ENCODE measurements around the gene NUDT17. TPM values are rescaled to one million over a fixed set of nuclear protein-coding genes. Genes with fewer than 3 reads are reported as not detected.
A peak's percentile ranks its signal among the peaks of the same experiment; 100 is the strongest.

NUDT17 gene
- total and polyA plus RNA-seq, 2 of the 8 experiments (the other 6 are each of a cell fraction or from before 2014, with no cell fraction given): 2.7 to 4.1 TPM

DNA sequence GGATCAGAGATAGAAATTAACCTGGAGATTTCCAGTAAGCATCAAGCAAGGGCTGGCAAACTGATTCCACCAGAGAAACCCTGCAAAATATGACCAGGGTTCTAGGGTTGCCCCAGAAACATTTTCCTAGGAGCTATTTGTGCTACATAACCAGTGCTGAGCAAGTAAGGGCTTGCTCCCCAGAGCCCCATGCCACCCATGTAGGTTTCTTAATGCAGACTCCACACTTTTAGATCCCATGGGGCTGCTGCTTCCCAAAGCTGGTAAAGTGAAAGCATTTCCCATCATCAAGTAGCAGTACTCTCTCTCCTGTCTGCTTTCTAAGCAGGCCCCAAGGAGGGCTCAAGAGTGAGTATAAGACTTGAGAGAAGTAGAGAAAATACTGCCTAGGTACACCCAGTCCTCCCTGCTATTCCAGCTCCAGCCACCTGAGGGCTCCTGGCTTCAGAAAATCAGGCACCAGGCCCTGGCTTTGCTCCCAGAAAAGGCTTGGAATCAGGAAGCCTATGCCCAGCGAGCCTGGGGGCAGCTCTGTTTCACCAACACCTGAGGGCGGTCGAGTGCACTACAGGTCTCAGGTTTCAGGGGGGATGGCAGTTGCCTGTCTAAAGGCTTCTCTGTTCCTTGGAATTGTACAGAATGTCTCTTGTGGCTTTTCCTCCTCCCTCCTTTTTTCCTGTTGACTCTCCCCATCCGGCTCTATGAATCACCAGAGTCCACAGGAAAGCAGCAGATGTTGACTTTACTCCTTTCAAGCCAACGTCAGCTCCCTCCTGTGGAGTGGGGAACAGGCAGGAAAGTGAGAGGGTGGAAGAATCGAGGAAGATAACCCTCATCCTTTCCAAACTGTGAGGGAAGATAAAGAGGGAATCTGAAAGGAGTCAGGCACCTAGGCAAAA lies 46.4 kb downstream of the NUDT17 start:
- no peaks in the 10 kb centered on the region for H3K36me3 ChIP-seq (ENCODE audit: control insufficient read depth in 2 of 4, insufficient read depth in 4 of 4, low read length in 3 of 4)
- peak overlapping the region; percentile 57; the same call in 1 of the 2 replicates for H2BK5ac ChIP-seq (ENCODE audit: low read depth, low read length)
- CTCF ChIA-PET (ENCODE audit: partially characterized antibody): interaction anchor here (1.1 to 8.7 kb wide), 35 partner anchors 8 to 144 kb away, joined by 3 to 146 read pairs (median 8); partner anchors contain the start of genes ANKRD34A, ITGA10, LIX1L and NUDT17
- H4K91ac ChIP-seq (replicated peaks; ENCODE audit: insufficient read length, low read length): no peak overlapping the region
- H2AFZ ChIP-seq (ENCODE audit: low read length): peak overlapping the region; percentile 88
- 14% methylated on average over 6 of the region's 6 CpGs; no CpG with 5 or more reads in 1 of the 2 experiments for WGBS, 2 experiments (ENCODE audit: extremely low coverage in 1 of 2, insufficient coverage in 1 of 2, insufficient read length in 1 of 2, insufficient replicate concordance in 2 of 2, low coverage in 1 of 2, low lambda C conversion rate in 2 of 2, missing lambda C conversion rate in 1 of 2)
- H3K23ac ChIP-seq (ENCODE audit: insufficient read length): no peak overlapping the region
- H4K20me1 ChIP-seq (replicated peaks in 1 of 2; ENCODE audit: control insufficient read depth in 1 of 2, insufficient read depth in 2 of 2, low read length in 2 of 2): no peaks in the 10 kb centered on the region
- H2BK12ac ChIP-seq (ENCODE audit: low read depth, low read length): peak overlapping the region; percentile 27; the same call in 1 of the 2 replicates
- no peak overlapping the region for H2BK20ac ChIP-seq (ENCODE audit: low read length)
- POLR2A ChIA-PET (ENCODE audit: partially characterized antibody): interaction anchor here (0.5 to 2.1 kb wide), 13 partner anchors 10 to 160 kb away, joined by 3 to 8 read pairs (median 3); partner anchors contain the start of genes NUDT17 and PEX11B
- H3K79me2 ChIP-seq (ENCODE audit: control insufficient read depth in 1 of 2, insufficient read depth in 2 of 2, low read length in 2 of 2): no peaks in the 10 kb centered on the region
- FAIRE-seq (peak; percentile 80), DNase-seq (ENCODE audit: low read depth in 1 of 2, low spot score in 2 of 2) (peak; percentile 94 to 96)
- H2BK120ac ChIP-seq (replicated peaks; ENCODE audit: low read depth, low read length): no peak overlapping the region
- peak overlapping the region; percentile 30 to 57; a peak in 3 of 4 replicates for H3K4me2 ChIP-seq (ENCODE audit: insufficient read depth in 1 of 2, low read depth in 2 of 2, low read length in 2 of 2)
- H4K5ac ChIP-seq (ENCODE audit: insufficient read length, low read depth, low read length): no peak overlapping the region
- H3K27ac ChIP-seq (ENCODE audit: low read depth, low read length): no peak overlapping the region
- H4K8ac ChIP-seq (ENCODE audit: extremely low read depth, insufficient read depth, low read length): no peak overlapping the region
- H3K14ac ChIP-seq (ENCODE audit: insufficient read length): no peak overlapping the region
- no peaks in the 10 kb centered on the region for H3K27me3 ChIP-seq (replicated peaks in 1 of 4; ENCODE audit: control insufficient read depth in 3 of 4, extremely low read depth in 1 of 4, insufficient read depth in 3 of 4, low read length in 3 of 4)
- H3K56ac ChIP-seq (replicated peaks; ENCODE audit: insufficient read length, low read depth, low read length): no peak overlapping the region
- H3K79me1 ChIP-seq (ENCODE audit: low read depth, low read length): no peaks in the 10 kb centered on the region
- H3K18ac ChIP-seq (ENCODE audit: extremely low read depth, low read length): peak overlapping the region; percentile 68; the same call in 1 of the 2 replicates
- H3K23me2 ChIP-seq (ENCODE audit: low read depth, low read length): no peaks in the 10 kb centered on the region
- H3K4me1 ChIP-seq (replicated peaks in 1 of 4; ENCODE audit: control insufficient read depth in 3 of 4, insufficient read depth in 4 of 4, low read length in 3 of 4): peaks cover 0 to 6% (median 4%) of the 10 kb centered on the region in 4 experiments; a peak in 3 of 7 replicates
- H3K4ac ChIP-seq (replicated peaks; ENCODE audit: insufficient read length, low read depth, low read length): no peak overlapping the region
- peak overlapping the region in 3 of 4 experiments; percentile 2 to 48 (median 3); a peak in 4 of 8 replicates for H3K4me3 ChIP-seq (ENCODE audit: extremely low read depth in 1 of 4, insufficient read depth in 2 of 4, low read depth in 3 of 4, low read length in 4 of 4)
- H3K9ac ChIP-seq (replicated peaks in 1 of 4; ENCODE audit: extremely low read depth in 1 of 4, low read depth in 3 of 4, low read length in 3 of 4): no peak overlapping the region
- no peak overlapping the region for H2AK5ac ChIP-seq (ENCODE audit: low read depth, low read length)
- no peaks in the 10 kb centered on the region for H3K9me3 ChIP-seq (ENCODE audit: insufficient read depth in 2 of 2, low read depth in 1 of 2, low read length in 1 of 2)
- H2BK15ac ChIP-seq (ENCODE audit: low read length): peak overlapping the region; percentile 99
- peak in 1 of 2 experiments; percentile 27; a peak in 1 of 3 replicates for TF ChIP-seq POLR2A (IDR thresholded peaks at IDR 0.05; ENCODE audit: control extremely low read depth in 1 of 2, low read depth in 2 of 2, low read length in 2 of 2)
- no peak for TF ChIP-seq CBX8 (IDR thresholded peaks at IDR 0.05; ENCODE audit: borderline replicate concordance, low read depth, low read length)
- TF ChIP-seq GTF2F1 (IDR thresholded peaks at IDR 0.05; ENCODE audit: borderline replicate concordance, low read depth, low read length): no peak; the same call in 1 of the 2 replicates
- TF ChIP-seq SRF (IDR thresholded peaks at IDR 0.05; ENCODE audit: low read depth, low read length): 0 out of 2 replicates have a peak, but pooled peaks have one; percentile 7
- TF ChIP-seq MAFK (IDR thresholded peaks at IDR 0.05; ENCODE audit: low read depth, low read length): no peak
- TF ChIP-seq TAF1 (IDR thresholded peaks at IDR 0.05; ENCODE audit: low read depth, low read length): no peak
- TF ChIP-seq KDM1A (IDR thresholded peaks at IDR 0.05; ENCODE audit: borderline replicate concordance, low read length): peak; percentile 41; the same call in 1 of the 2 replicates
- TF ChIP-seq, protein P1, sequence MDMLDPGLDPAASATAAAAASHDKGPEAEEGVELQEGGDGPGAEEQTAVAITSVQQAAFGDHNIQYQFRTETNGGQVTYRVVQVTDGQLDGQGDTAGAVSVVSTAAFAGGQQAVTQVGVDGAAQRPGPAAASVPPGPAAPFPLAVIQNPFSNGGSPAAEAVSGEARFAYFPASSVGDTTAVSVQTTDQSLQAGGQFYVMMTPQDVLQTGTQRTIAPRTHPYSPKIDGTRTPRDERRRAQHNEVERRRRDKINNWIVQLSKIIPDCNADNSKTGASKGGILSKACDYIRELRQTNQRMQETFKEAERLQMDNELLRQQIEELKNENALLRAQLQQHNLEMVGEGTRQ (IDR thresholded peaks at IDR 0.05; ENCODE audit: low read length): peak; percentile 10; the same call in 1 of the 2 replicates
- peak; percentile 5; the same call in 1 of the 2 replicates for TF ChIP-seq BRCA1 (IDR thresholded peaks at IDR 0.05; ENCODE audit: low read depth, low read length)
- no peak for TF ChIP-seq RBBP5 (IDR thresholded peaks at IDR 0.05; ENCODE audit: borderline replicate concordance, low read depth, low read length)
